ENCODE results near the gene CDK14.
"Not testable (repeated sequence)": the region's sequence is repeated elsewhere in the genome, so short reads cannot be mapped to it uniquely, and the experiment has no call there.

The CDK14 gene

DNA sequence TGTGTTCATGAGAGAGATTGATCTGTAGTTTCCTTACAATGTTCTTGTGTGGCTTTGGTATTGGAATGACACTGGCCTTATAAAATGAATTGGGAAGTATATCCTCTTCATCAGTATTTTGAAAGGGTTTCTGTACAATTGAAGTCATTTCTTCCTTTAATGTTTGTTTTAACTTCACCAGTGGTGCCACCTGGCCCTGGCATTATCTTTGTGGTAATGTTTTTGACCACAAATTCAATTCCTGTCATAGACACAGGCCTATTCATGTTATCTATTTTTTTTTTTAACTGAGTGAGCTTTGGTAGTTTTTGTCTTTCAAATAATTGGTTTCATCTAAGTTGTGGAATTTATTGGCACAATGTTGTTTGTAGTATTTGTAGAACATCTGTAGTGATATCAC lies 127.7 kb downstream of the CDK14 start:
- DNase-seq: no peak

- no peak for DNase-seq
These were observed 130.0 kb downstream of the CDK14 start for GRCh38 chr7:90726120-90726519.

GRCh38 chr7:90726623-90727022 lies 130.5 kb downstream of the CDK14 start:
- no peak for DNase-seq

DNA sequence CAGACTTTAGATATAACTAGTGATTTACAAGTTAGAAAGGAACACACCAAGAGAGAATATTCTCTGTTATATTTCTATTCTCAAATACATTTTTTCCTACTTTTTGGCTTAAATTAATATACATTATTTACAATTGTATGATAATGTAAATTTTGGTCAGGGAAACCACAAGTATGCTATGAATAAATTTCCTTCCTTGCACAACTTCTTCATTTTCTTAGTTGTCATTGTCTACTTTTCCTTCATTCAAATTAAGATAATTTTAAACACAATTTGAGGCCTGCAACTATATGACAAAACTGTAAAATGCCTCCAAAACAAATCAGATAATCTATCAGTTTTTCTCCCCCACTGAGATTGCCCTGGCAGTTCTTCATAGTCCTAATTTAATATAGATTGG lies 131.3 kb downstream of the CDK14 start:
- DNase-seq: no peak

DNA sequence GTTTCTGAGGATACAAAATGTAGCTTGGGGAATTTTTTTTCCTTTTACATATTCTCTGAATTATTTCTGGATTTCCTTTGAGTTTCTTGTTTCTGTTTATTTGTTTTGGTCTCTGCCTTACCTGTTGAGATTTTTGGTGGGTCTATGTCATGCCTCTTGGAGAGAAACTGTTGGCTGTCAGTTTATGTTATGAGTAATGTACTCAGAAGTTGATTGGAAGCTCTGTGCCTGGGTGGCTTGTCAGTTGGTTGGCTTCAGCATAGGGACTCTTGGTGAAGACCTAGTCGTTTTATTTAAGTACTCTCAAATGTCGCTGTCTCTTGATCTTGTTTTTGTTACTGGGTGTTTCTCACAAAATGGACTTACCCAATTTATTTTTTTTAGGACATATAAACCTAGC lies 132.4 kb downstream of the CDK14 start:
- no peak for DNase-seq

DNA sequence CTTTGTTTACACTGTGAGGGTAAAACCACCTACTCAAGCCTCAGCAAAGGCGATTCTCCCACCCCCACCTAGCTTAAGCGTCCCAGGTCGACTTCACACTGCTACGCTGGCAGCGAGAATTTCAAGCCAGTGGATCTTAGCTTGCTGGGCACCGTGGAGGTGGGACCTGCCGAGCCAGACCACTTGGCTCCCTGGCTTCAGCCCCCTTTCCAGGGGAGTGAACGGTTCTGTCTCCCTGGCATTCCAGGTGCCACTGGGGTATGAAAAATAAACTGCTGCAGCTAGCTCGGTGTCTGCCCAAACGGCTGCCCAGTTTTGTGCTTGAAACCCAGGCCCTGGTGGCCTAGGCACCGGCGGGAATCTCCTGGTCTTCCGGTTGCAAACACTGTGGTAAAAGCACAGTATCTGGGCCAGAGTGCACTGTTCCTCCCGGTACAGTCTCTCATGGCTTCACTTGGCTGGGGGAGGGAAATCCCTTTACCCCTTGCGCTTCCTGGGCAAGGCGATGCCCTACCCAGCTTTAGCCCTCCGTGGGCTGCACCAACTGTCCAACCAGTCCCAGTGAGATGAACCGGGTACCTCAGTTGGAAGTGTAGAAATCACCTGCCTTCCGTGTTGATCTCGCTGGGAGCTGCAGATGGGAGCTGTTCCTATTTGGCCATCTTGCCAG lies 139.6 kb downstream of the CDK14 start:
- DNase-seq: not testable (repeated sequence)

DNA sequence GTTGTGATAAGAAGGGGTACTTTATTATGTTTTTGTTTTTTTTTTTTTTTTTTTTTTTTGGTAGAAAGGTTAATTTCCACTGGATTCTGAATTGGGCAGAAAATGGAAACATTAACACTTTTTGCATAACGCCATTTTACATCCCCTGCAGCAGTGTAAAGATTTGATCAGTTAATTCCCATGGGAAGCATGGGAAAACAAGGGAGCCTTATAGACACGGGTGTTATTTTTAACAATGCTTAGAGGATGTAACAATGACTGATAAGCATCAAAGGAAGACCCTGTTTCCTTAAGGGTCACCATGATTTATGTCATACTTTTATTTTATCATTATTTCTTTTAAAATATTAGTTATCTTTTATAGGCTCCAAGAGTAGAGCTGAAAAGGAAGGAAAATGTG lies 140.2 kb downstream of the CDK14 start:
- DNase-seq: no peak

- no peak for DNase-seq
These were observed 141.1 kb downstream of the CDK14 start for GRCh38 chr7:90736968-90737939.

GRCh38 chr7:90738249-90738648 lies 142.1 kb downstream of the CDK14 start:
- DNase-seq: no peak

DNA sequence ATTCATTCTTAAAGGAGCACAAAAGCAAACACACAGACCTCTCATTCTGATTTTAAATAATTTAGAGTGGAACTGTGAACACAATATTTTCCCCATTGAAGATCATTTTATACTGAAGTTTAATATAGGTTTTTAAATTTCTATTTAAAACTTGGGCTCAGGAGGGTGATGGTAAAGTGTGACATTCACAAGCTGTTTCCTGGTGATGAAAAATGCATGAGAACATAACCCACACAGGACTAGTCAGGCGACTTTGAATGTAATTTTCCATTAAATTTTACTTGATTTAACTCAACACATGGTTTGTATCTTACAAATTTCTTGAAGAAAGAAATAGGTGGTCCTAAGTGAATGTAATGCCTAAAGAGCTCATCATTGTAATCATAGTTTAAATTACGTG lies 143.6 kb downstream of the CDK14 start:
- no peak for DNase-seq

DNA sequence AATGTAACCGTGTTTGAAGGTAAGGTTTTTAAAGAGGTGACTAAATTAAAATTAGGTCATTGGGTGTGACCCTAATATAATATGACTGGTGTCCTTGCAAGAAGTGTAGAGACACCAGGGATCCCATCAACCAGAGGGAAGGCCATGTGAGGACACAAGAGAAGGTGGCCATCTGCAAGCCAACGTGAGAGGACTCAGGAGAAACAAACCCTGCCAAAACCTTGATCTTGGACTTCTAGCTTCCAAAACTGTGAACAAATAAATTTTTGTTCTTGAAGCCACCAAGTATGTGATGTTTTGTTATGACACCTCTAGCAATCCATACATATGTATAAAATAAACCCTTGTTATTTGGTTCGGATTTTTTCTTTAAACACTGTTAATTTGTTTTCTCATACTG lies 144.3 kb downstream of the CDK14 start:
- DNase-seq: no peak

DNA sequence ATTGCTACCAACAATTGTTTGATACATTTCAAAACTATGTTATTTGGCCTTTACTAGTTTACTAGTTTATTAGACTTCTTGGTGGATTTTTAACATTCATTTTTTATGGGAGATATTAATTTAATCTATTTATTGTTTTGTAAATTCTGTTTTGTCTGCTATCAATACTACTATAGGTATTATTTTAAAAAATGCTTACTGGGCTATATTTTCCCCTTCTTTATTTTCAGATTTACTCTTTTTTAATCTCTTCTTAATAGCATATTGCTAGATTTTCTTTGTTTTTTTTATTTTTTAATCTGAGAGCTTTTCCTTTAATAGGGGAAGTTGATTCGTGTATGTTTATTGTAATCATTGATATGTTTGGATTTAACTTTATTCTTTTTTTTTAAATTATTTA lies 147.5 kb downstream of the CDK14 start:
- no peak for DNase-seq

DNA sequence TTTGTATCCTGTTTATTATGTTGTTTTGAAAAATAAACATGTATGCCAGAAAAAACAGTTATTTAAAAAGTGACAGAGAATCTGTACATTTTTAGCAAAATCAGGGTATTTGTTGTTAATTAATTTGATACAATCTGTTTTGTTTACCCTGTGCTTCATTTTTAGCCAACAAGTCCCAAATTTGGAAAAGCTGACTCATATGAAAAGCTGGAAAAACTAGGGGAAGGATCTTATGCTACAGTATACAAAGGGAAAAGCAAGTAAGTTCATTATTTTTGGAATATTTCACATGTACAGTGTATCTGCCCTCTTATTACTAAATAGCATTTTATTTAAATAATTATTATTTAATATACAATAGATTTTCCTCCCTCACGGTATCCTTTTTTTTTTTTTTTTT lies 151.4 kb downstream of the CDK14 start:
- no peak for DNase-seq

- no peak for DNase-seq
These were observed 153.1 kb downstream of the CDK14 start for GRCh38 chr7:90749262-90749661.

DNA sequence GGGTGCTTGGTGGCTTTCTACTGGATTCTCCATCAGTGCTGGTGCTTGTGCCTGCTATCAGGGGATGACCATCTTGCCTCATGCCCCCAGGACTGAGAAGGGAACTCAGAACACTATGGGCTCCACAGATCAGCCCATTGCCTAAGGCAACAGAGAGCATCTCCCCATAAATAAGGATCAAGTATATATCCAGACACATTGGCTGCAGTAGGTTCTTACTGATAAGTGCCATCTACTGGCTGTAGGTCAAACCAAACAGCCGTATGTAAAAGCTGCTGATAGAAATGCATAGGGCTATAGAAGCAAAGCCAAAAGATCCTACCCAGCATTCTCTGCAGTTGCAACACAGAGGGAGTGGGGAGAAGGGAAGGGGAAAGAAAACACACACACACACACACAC lies 153.7 kb downstream of the CDK14 start:
- no peak for DNase-seq

- no peak for DNase-seq
These were observed 155.5 kb downstream of the CDK14 start for GRCh38 chr7:90751595-90751994.

GRCh38 chr7:90752051-90752450 lies 155.9 kb downstream of the CDK14 start:
- DNase-seq: no peak

DNA sequence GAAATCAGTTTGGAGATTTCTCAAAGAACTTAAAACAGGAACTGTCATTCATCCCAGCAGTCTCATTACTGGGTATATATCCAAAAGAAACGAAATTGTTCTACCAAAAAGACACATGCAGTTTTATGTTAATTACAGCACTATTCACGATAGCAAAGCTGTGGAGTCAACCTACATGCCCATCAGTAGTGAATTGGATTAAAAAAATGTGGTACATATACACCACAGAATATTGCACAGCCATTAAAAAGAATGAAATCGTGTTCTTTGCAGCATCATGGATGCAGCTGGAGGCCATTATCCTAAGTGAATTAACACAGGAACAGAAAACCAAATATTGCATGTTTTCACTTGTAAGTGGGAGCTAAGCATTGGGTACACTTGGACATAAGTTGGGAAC lies 158.9 kb downstream of the CDK14 start:
- no peak for DNase-seq

DNA sequence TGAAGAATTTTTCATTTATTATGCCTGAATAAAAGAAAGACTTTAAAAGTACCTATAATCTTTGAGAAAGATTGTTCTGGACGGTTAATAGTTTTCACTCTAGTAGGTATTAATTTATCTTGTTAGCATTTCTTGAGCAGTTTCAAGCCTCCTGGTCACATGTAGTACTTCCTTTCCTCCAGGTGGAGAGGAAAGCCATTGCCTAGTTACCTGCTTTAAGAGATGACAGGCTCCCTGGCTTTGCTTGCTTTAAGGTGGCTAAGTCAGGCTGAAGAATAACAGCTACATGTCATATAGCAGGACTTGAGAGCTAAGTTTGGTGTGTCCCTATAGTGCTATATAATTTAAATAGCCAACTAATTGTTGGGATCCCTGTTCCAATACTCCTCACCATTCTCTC lies 160.2 kb downstream of the CDK14 start:
- DNase-seq: no peak

GRCh38 chr7:90757565-90757950 lies 161.4 kb downstream of the CDK14 start:
- not testable (repeated sequence) for DNase-seq

- DNase-seq: no peak
These were observed 162.9 kb downstream of the CDK14 start for GRCh38 chr7:90758933-90759562.

GRCh38 chr7:90759710-90760109 lies 163.6 kb downstream of the CDK14 start:
- no peak for DNase-seq

DNA sequence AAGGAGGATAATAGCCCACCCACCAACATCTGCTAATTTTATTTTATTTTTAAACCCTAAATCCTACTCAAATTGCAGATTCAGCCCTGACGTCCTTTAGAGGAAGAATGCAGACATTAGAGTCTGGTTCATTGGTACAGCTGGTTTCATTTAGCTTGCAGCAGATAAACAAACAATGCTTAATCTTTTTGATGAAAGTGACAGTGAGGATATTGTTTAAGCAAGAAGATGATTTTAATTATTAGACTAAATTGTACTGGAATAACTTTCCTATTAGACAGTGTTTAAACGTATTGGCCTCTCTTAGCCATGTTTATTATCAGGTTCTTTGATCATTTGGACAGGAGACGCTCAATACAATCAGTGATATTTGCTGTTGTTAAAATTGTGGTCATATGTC lies 164.8 kb downstream of the CDK14 start:
- DNase-seq: no peak

DNA sequence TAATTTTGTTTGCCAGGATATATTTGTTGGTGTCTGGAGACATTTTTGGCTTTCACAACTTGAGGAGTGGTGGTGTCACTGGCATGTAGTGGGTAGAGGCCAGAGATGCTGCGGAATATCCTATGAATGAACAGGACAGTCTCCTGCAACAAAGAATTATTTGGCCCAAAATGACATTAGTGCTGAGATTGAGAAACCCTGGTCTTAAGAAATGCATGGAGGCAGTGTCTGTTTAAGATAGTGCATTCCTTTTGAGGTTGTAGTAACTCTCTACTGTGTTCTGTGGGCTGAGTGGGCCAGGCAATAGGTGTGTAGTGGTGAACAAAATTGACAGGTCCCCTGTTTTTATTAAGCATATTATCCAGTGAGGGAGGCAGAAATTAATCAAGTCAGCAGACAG lies 165.5 kb downstream of the CDK14 start:
- DNase-seq: no peak

Measured in NCI-H774 (cell line).